ENCODE measurements around the gene NUP62. TPM values are rescaled to one million over a fixed set of nuclear protein-coding genes. Genes with fewer than 3 reads are reported as not detected.

The NUP62 gene
- total and polyA plus RNA-seq, 8 donors, result 39.2 to 66.2 (median 60.0) TPM

- H3K36me3 ChIP-seq, result no peaks in the 10 kb centered on the region
- intact Hi-C loops (cut with DNase I), result loop anchor here in 1 of 2 donors (5.0 kb wide), 1 partner anchor 42 kb away; no protein-coding TSS in a partner anchor
- ATAC-seq, result no peak
- no peak overlapping the region for H3K27ac ChIP-seq
- TF ChIP-seq, protein P1, sequence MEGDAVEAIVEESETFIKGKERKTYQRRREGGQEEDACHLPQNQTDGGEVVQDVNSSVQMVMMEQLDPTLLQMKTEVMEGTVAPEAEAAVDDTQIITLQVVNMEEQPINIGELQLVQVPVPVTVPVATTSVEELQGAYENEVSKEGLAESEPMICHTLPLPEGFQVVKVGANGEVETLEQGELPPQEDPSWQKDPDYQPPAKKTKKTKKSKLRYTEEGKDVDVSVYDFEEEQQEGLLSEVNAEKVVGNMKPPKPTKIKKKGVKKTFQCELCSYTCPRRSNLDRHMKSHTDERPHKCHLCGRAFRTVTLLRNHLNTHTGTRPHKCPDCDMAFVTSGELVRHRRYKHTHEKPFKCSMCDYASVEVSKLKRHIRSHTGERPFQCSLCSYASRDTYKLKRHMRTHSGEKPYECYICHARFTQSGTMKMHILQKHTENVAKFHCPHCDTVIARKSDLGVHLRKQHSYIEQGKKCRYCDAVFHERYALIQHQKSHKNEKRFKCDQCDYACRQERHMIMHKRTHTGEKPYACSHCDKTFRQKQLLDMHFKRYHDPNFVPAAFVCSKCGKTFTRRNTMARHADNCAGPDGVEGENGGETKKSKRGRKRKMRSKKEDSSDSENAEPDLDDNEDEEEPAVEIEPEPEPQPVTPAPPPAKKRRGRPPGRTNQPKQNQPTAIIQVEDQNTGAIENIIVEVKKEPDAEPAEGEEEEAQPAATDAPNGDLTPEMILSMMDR (IDR thresholded peaks at IDR 0.05), result no peak
- peaks cover 0 to 13% of the 10 kb centered on the region in 2 donors for H3K4me1 ChIP-seq
- H3K4me3 ChIP-seq, result no peak overlapping the region
- no peaks in the 10 kb centered on the region for H3K27me3 ChIP-seq
- DNase-seq, result no peak
- H3K9me3 ChIP-seq, result no peaks in the 10 kb centered on the region
These were observed 11.1 kb upstream of the NUP62 start for GRCh38 chr19:49940482-49940791.

GRCh38 chr19:49939721-49940481, 10.6 kb upstream of the NUP62 start:
- TF ChIP-seq, protein P1 (IDR thresholded peaks at IDR 0.05), result no peak
- H3K27ac ChIP-seq, result no peak overlapping the region
- no peaks in the 10 kb centered on the region for H3K9me3 ChIP-seq
- ATAC-seq (no peak), DNase-seq (peak in 1 of 4 donors; percentile 43)
- peaks cover 0 to 13% of the 10 kb centered on the region in 2 donors for H3K4me1 ChIP-seq
- H3K27me3 ChIP-seq, result no peaks in the 10 kb centered on the region
- H3K4me3 ChIP-seq, result no peak overlapping the region
- intact Hi-C loops (cut with DNase I), result loop anchor here (5.0 to 10.0 kb wide), 2 partner anchors 42 to 45 kb away; no protein-coding TSS in a partner anchor
- no peaks in the 10 kb centered on the region for H3K36me3 ChIP-seq

- TF ChIP-seq, protein P1 (IDR thresholded peaks at IDR 0.05), result no peak
- H3K4me1 ChIP-seq, result peaks cover 0 to 13% of the 10 kb centered on the region in 2 donors
- H3K4me3 ChIP-seq, result no peak overlapping the region
- no peaks in the 10 kb centered on the region for H3K36me3 ChIP-seq
- H3K9me3 ChIP-seq, result no peaks in the 10 kb centered on the region
- ATAC-seq (no peak), DNase-seq (peak in 1 of 4 donors; percentile 11)
- intact Hi-C loops (cut with DNase I), result loop anchor here in 1 of 2 donors (10.0 kb wide), 1 partner anchor 46 kb away; no protein-coding TSS in a partner anchor
- H3K27me3 ChIP-seq, result no peaks in the 10 kb centered on the region
- H3K27ac ChIP-seq, result no peak overlapping the region
These were observed 9.4 kb upstream of the NUP62 start for GRCh38 chr19:49938662-49939061.

DNA sequence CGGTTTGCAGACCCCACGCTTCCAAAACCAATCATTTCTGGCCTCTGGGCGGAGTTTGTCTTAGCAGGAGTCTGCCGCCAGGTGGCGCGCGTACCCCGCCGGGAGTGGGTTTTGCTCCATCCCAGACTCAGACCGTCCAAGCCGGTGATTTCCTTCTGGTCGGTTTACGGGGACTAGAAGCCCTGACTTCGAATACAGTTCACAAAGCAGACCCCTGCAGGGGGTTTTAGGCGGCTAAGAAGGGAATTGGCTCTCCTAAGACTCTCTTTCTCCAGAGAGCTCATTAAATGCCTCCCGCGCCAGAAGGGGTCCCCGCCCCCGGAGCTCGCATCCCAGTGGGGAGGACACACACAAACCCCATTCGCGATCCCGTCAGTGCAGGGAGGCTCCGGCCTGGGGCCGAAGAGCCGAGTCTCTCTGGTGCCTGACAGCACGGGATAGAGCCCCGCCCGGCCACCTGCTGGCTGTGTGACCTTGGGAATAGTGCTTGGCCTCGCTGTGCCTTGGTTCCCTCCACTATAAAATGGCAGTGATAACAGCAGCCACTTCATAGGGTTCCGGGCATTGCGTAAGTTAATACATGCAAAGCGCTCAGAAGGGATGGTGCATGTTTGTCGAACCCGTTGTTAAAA, 8.6 kb upstream of the NUP62 start:
- no peak overlapping the region for H3K27ac ChIP-seq
- ATAC-seq, result peak; percentile 99
- H3K4me3 ChIP-seq, result no peak overlapping the region
- no peaks in the 10 kb centered on the region for H3K27me3 ChIP-seq
- peak; percentile 62 to 97 (median 82) for DNase-seq
- H3K4me1 ChIP-seq, result peaks cover 0 to 13% of the 10 kb centered on the region in 2 donors
- H3K36me3 ChIP-seq, result peaks cover 0 to 4% of the 10 kb centered on the region in 2 donors
- intact Hi-C loops (cut with DNase I), result loop anchor here in 1 of 2 donors (10.0 kb wide), 1 partner anchor 47 kb away; no protein-coding TSS in a partner anchor
- TF ChIP-seq, protein P1 (IDR thresholded peaks at IDR 0.05), result peak; percentile 95 to 96
- H3K9me3 ChIP-seq, result no peaks in the 10 kb centered on the region

DNA sequence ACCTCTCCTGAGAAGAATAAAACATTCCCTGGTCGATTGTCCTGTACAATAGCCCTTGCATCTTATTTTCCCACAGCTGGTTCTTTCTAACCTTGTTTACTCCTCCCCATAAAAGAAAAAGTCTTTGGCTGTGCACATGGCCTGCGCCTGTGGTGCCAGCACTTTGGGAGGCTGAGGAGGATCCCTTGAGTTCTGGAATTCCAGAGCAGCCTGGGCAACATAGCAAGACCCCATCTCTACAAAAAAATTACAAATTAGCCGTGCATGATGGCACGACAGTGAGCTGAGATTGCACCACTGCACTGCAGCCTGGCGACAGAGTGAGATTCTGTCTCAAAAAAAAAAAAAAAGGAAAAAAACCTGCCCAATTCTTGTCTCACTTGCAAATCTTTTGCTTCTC, 7.2 kb upstream of the NUP62 start:
- H3K27ac ChIP-seq, result no peak overlapping the region
- H3K36me3 ChIP-seq, result peaks cover 0 to 11% of the 10 kb centered on the region in 2 donors
- H3K4me1 ChIP-seq, result peaks cover 0 to 13% of the 10 kb centered on the region in 2 donors
- intact Hi-C loops (cut with DNase I), result loop anchor here in 1 of 2 donors (10.0 kb wide), 1 partner anchor 48 kb away; no protein-coding TSS in a partner anchor
- peak in 1 of 4 donors; percentile 23 for DNase-seq
- no peaks in the 10 kb centered on the region for H3K27me3 ChIP-seq
- ATAC-seq, result no peak
- TF ChIP-seq, protein P1 (IDR thresholded peaks at IDR 0.05), result no peak
- no peak overlapping the region for H3K4me3 ChIP-seq
- no peaks in the 10 kb centered on the region for H3K9me3 ChIP-seq

All from left lung (tissue), 10 donors.